Measurements from ENCODE around the gene KSR1.
"Not testable (repeated sequence)": the region's sequence is repeated elsewhere in the genome, so short reads cannot be mapped to it uniquely, and the experiment has no call there.

- TF ChIP-seq, protein P1, sequence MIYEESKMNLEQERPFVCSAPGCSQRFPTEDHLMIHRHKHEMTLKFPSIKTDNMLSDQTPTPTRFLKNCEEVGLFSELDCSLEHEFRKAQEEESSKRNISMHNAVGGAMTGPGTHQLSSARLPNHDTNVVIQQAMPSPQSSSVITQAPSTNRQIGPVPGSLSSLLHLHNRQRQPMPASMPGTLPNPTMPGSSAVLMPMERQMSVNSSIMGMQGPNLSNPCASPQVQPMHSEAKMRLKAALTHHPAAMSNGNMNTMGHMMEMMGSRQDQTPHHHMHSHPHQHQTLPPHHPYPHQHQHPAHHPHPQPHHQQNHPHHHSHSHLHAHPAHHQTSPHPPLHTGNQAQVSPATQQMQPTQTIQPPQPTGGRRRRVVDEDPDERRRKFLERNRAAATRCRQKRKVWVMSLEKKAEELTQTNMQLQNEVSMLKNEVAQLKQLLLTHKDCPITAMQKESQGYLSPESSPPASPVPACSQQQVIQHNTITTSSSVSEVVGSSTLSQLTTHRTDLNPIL (CRISPR knock-in tag; IDR thresholded peaks at IDR 0.05; ENCODE audit: low read depth), result not testable (repeated sequence)
- TF ChIP-seq TOX (CRISPR knock-in tag; IDR thresholded peaks at IDR 0.05; ENCODE audit: borderline replicate concordance); ARNTL (CRISPR knock-in tag; IDR thresholded peaks at IDR 0.05; ENCODE audit: borderline replicate concordance, low read depth): not testable (repeated sequence)
- TF ChIP-seq, protein P2, sequence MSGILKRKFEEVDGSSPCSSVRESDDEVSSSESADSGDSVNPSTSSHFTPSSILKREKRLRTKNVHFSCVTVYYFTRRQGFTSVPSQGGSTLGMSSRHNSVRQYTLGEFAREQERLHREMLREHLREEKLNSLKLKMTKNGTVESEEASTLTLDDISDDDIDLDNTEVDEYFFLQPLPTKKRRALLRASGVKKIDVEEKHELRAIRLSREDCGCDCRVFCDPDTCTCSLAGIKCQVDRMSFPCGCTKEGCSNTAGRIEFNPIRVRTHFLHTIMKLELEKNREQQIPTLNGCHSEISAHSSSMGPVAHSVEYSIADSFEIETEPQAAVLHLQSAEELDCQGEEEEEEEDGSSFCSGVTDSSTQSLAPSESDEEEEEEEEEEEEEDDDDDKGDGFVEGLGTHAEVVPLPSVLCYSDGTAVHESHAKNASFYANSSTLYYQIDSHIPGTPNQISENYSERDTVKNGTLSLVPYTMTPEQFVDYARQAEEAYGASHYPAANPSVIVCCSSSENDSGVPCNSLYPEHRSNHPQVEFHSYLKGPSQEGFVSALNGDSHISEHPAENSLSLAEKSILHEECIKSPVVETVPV (CRISPR knock-in tag; IDR thresholded peaks at IDR 0.05), result not testable (repeated sequence)
Observed at GRCh38 chr17:27425571-27425970, 30.7 kb upstream of the KSR1 start.

Measured in SK-N-SH treated with all-trans-retinoic acid at 6 μM for 48 hours (cell line).